Stimulated activated naive CD8-positive, alpha-beta T cell treated with anti-CD3 and anti-CD28 coated beads, Interleukin-15, Interleukin-2, amounts not matched to agents 100 ng/mL and 50 ng/mL, for 24 hours (primary cell): ENCODE data around the gene ITIH6.
A peak's percentile ranks its signal among the peaks of the same experiment; 100 is the strongest.
"Not testable (repeated sequence)": the region's sequence is repeated elsewhere in the genome, so short reads cannot be mapped to it uniquely, and the experiment has no call there.

ENCODE experiments used
- H3K27ac Mint-ChIP-seq: one replicate; pipeline ENCODE4 v1.8.0; 2021; ENCODE audit warnings: mild to moderate bottlenecking, mixed read lengths
- H3K27me3 Mint-ChIP-seq: one replicate; pipeline ENCODE4 v1.8.0; 2021; ENCODE audit warnings: mixed read lengths
- H3K36me3 Mint-ChIP-seq: one replicate; pipeline ENCODE4 v1.8.0; 2021; ENCODE audit warnings: low read depth, mixed read lengths
- H3K4me1 Mint-ChIP-seq: one replicate; pipeline ENCODE4 v1.8.0; 2021; ENCODE audit warnings: low read depth, mixed read lengths
- H3K4me3 Mint-ChIP-seq: one replicate; pipeline ENCODE4 v1.8.0; 2021; ENCODE audit warnings: mild to moderate bottlenecking, mixed read lengths
- H3K9me3 Mint-ChIP-seq: one replicate; pipeline ENCODE4 v1.8.0; 2021; ENCODE audit warnings: mixed read lengths

ITIH6 gene

DNA sequence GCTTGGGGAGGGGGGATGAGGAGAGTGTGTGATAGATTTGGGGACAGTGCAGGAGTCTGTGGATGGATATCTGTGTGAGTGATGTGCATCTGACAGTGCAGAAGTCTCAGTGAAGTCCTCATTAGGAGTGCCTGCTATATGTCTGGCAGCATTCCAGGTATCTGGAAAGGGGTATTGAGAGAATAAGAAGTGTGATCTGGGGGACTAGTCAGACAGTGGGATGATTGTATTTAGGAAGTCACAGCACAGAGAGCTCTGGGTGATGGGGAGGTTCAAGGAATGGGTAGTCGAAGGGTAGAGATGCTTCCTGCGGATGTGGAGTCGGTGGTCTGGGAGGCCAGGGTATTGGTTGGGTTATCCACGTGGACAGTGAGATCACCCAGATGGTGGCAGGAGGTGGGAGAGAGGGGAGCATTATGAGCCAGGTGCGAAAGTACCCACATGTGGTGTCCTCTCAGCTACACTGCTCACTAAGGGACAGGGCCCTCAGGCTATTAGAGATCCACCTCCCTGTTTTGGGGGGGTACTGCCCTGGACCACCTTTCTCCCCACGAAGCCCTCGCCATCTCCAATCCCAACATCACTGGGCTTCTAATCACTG lies 19.3 kb upstream of the ITIH6 start:
- Mint-ChIP-seq H3K4me3 (no peak overlapping the region), H3K4me1 (peaks cover 3% of the 10 kb centered on the region), H3K36me3 (peaks cover 20% of the 10 kb centered on the region), H3K27me3 (no peaks in the 10 kb centered on the region), H3K9me3 (no peaks in the 10 kb centered on the region), H3K27ac (no peak overlapping the region)

- Mint-ChIP-seq H3K4me3 (no peak overlapping the region), H3K9me3 (no peaks in the 10 kb centered on the region), H3K27ac (no peak overlapping the region), H3K27me3 (no peaks in the 10 kb centered on the region), H3K4me1 (peaks cover 10% of the 10 kb centered on the region), H3K36me3 (peaks cover 25% of the 10 kb centered on the region)
Measured at GRCh38 chrX:54812306-54812705, 14.3 kb upstream of the ITIH6 start.

DNA sequence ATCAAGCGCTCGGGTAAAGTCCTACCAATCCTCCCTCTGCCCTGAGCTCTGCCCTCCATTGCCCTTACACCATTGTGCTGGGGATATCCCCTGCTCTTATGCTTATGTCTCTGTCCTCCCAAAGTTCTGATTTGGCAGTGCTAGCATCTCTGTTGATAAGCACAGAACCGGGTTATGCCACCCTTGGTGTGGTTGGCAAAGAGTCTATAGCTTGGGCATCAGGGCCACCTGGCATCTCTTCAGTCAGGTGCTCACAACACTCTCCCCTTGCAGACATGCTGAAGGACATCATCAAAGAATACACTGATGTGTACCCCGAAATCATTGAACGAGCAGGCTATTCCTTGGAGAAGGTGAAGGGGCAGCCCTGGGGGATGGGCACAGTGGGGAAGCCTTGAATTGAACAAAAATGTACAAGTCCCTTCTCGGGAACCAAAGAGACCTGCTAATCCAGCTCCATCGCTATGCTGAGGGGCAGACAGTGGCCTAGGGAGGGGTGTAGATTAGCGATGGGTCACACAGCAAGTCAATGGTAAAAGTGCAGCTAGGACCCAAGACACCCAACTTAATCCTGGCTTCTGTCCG lies 13.3 kb upstream of the ITIH6 start:
- H3K27me3 Mint-ChIP-seq: no peaks in the 10 kb centered on the region
- H3K9me3 Mint-ChIP-seq: no peaks in the 10 kb centered on the region
- peaks cover 13% of the 10 kb centered on the region for H3K4me1 Mint-ChIP-seq
- no peak overlapping the region for H3K4me3 Mint-ChIP-seq
- peaks cover 24% of the 10 kb centered on the region for H3K36me3 Mint-ChIP-seq
- H3K27ac Mint-ChIP-seq: no peak overlapping the region

DNA sequence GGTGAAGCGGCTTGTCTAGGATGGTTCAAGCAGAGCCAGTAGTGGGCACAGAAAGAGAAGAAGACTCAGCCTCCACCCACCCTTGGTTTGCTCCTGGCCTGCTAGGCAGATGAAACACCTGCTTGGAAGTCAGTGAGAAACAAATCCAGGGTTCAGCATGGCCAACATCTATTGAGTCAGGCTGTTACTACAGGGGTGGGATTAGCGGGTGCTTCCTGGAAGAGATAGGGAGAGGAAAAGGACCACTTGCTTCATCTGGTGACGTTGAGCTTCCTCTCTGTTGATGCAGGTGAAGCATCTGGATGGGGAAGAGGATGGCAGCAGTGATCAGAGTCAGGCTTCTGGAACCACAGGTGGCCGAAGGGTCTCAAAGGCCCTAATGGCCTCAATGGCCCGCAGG lies 12.5 kb upstream of the ITIH6 start:
- no peak overlapping the region for H3K4me3 Mint-ChIP-seq
- peaks cover 13% of the 10 kb centered on the region for H3K4me1 Mint-ChIP-seq
- H3K9me3 Mint-ChIP-seq: no peaks in the 10 kb centered on the region
- H3K36me3 Mint-ChIP-seq: peaks cover 15% of the 10 kb centered on the region
- H3K27me3 Mint-ChIP-seq: no peaks in the 10 kb centered on the region
- H3K27ac Mint-ChIP-seq: no peak overlapping the region

GRCh38 chrX:54808605-54809483 lies 10.8 kb upstream of the ITIH6 start:
- no peaks in the 10 kb centered on the region for H3K27me3 Mint-ChIP-seq
- H3K27ac Mint-ChIP-seq: peak overlapping the region; percentile 96
- H3K4me1 Mint-ChIP-seq: peaks cover 13% of the 10 kb centered on the region
- peak overlapping the region; percentile 90 for H3K4me3 Mint-ChIP-seq
- no peaks in the 10 kb centered on the region for H3K9me3 Mint-ChIP-seq
- H3K36me3 Mint-ChIP-seq: peaks cover 11% of the 10 kb centered on the region

GRCh38 chrX:54808109-54808604 lies 10.1 kb upstream of the ITIH6 start:
- peaks cover 5% of the 10 kb centered on the region for H3K36me3 Mint-ChIP-seq
- no peaks in the 10 kb centered on the region for H3K27me3 Mint-ChIP-seq
- H3K27ac Mint-ChIP-seq: peak overlapping the region; percentile 96
- no peaks in the 10 kb centered on the region for H3K9me3 Mint-ChIP-seq
- H3K4me1 Mint-ChIP-seq: peaks cover 13% of the 10 kb centered on the region
- peak overlapping the region; percentile 90 for H3K4me3 Mint-ChIP-seq

GRCh38 chrX:54807524-54808108 lies 9.6 kb upstream of the ITIH6 start, which contains the start of gene MAGED2:
Gene MAGED2, plus strand, starts transcription at chrX:54807745. Its CDS starts 1,587 bp downstream, at chrX:54809332.
- H3K27ac Mint-ChIP-seq: peak within 1 kb of the TSS; percentile 96
- no peaks in the 10 kb centered on the region for H3K27me3 Mint-ChIP-seq
- H3K36me3 Mint-ChIP-seq: peaks cover 5% of the 10 kb centered on the region
- H3K4me3 Mint-ChIP-seq: peak within 1 kb of the TSS; percentile 90
- H3K4me1 Mint-ChIP-seq: peaks cover 13% of the 10 kb centered on the region
- H3K9me3 Mint-ChIP-seq: no peaks in the 10 kb centered on the region

GRCh38 chrX:54799046-54799445 lies 991 bp upstream of the ITIH6 start:
- Mint-ChIP-seq H3K4me3 (no peak overlapping the region), H3K36me3 (no peaks in the 10 kb centered on the region), H3K27me3 (no peaks in the 10 kb centered on the region), H3K27ac (no peak overlapping the region), H3K4me1 (no peaks in the 10 kb centered on the region), H3K9me3 (no peaks in the 10 kb centered on the region)

GRCh38 chrX:54794795-54795194 lies 3.3 kb downstream of the ITIH6 start:
- H3K27me3 Mint-ChIP-seq: no peaks in the 10 kb centered on the region
- H3K4me1 Mint-ChIP-seq: no peaks in the 10 kb centered on the region
- no peak overlapping the region for H3K4me3 Mint-ChIP-seq
- H3K9me3 Mint-ChIP-seq: no peaks in the 10 kb centered on the region
- H3K27ac Mint-ChIP-seq: no peak overlapping the region
- no peaks in the 10 kb centered on the region for H3K36me3 Mint-ChIP-seq

DNA sequence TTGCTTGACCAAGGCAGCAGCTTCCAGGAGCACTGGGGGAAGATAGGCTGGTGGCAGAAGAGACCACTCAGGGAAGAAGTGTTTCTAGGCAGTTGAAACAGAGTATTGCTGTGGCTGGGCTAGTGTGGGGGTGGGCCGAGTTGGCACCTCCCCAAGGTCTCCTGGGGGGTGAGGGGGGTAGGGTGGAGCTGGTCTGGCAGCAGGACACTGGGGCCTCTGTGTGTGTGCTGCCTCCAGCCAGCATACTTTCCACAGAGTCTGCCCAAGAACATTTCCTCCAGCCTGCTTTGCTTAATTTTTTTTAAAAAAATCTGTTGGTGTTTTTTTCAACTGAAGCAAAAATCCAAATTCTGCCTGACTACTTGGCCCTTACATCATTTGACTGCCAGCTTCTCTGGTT lies 4.0 kb downstream of the ITIH6 start:
- Mint-ChIP-seq H3K4me1 (no peaks in the 10 kb centered on the region), H3K36me3 (no peaks in the 10 kb centered on the region), H3K27me3 (no peaks in the 10 kb centered on the region), H3K9me3 (no peaks in the 10 kb centered on the region), H3K27ac (no peak overlapping the region), H3K4me3 (no peak overlapping the region)

DNA sequence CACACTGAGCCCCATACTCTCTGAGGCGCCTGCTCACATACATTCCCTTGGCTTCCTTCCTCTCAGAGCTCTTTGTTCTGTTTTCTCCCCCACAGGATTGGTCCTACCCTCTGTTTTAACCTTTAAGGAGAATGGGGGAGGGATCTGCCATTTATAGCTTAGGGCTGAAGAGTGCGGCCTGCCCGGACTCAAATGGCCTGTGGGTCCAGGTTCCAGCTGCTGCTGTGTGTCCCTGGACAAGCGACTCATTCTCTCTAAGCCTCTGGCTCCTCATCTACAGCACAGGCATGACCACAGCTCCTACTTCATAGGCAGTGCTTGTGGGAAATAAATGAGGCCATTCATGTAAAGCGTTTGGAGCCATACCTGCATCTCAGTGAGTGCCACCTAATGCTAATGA lies 8.7 kb downstream of the ITIH6 start:
- not testable (repeated sequence) for H3K4me1 Mint-ChIP-seq, H3K27ac Mint-ChIP-seq, H3K9me3 Mint-ChIP-seq, H3K27me3 Mint-ChIP-seq, H3K4me3 Mint-ChIP-seq, H3K36me3 Mint-ChIP-seq

DNA sequence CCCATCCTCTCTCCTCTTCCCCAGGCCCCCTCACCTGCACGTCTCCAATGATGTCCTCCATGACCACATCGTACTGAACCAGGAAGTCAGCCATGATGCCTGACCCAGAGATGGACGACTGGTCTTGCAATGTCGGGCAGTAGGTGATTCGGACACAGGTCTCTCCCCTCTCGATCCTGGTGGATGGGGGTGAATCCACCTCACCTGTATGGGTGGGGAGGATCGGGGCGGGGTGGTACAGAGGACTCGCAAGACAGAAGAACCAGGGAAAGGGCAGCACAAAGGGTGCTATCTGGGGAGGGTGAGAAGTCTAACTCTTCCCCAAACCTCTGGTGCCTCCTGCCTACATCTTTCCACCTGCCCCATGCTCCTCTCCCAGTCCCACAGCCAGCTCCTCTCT lies 9.6 kb downstream of the ITIH6 start:
- H3K36me3 Mint-ChIP-seq: no peaks in the 10 kb centered on the region
- no peaks in the 10 kb centered on the region for H3K4me1 Mint-ChIP-seq
- H3K27ac Mint-ChIP-seq: no peak overlapping the region
- H3K9me3 Mint-ChIP-seq: no peaks in the 10 kb centered on the region
- H3K27me3 Mint-ChIP-seq: no peaks in the 10 kb centered on the region
- H3K4me3 Mint-ChIP-seq: no peak overlapping the region

GRCh38 chrX:54786967-54787366 lies 11.1 kb downstream of the ITIH6 start:
- Mint-ChIP-seq H3K36me3 (no peaks in the 10 kb centered on the region), H3K4me3 (no peak overlapping the region), H3K27me3 (no peaks in the 10 kb centered on the region), H3K4me1 (no peaks in the 10 kb centered on the region), H3K9me3 (no peaks in the 10 kb centered on the region), H3K27ac (no peak overlapping the region)

DNA sequence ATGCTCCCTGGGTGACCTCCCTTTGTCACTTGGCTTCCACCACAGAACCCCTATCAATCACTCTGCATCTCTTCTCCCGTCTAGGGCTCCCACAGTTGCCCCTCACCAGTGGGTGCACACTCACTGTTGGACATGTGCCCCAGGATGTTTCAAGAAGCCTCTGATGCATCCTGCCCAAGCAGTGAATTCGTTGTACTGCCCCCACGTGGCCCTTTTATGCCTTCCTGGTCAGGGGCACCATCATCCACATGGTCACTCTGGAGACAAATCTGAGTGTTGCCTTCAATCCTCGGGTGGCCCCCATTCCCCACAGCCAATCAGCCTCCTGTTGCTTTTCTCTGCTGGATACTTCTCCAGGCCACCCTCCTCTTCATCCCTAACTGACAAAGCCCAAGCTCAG lies 12.2 kb downstream of the ITIH6 start:
- Mint-ChIP-seq H3K9me3 (no peaks in the 10 kb centered on the region), H3K27me3 (no peaks in the 10 kb centered on the region), H3K4me1 (no peaks in the 10 kb centered on the region), H3K4me3 (no peak overlapping the region), H3K36me3 (no peaks in the 10 kb centered on the region), H3K27ac (no peak overlapping the region)
